8988T (cell line): ENCODE data around the gene RUNX1.
"Not testable (repeated sequence)": the region's sequence is repeated elsewhere in the genome, so short reads cannot be mapped to it uniquely, and the experiment has no call there.

Source experiments
- DNase-seq: peaks from one replicate; pipeline ENCODE4 v3.0.0; 2011

The RUNX1 gene

DNA sequence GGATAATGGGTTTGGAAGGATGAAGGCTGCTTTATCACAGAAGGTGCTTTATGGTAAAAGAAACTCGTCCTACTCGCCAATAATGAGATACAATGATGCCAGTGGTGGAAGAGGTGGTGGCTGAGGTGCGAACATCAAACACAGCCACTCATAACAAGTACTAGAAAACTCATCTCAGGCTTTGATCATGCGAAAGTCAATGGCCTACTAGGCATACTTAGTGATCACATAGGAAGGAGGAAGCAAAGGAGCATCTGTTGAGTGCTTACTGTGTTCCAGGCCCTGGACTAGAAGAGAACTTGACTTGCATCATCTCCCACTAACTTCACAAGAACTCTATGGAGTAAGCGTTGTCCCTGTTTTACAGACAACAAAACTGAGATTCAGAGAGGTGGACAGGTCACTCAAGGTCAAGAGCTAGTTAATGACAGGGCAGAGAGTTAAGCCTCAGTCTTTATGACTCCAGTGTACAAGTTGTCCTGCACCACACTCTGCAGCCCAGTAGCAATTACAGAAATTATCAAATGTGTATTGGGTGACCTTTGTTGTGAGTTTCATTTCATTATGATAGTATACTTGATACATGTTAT lies 33.6 kb downstream of the RUNX1 start:
- DNase-seq = no peak

DNA sequence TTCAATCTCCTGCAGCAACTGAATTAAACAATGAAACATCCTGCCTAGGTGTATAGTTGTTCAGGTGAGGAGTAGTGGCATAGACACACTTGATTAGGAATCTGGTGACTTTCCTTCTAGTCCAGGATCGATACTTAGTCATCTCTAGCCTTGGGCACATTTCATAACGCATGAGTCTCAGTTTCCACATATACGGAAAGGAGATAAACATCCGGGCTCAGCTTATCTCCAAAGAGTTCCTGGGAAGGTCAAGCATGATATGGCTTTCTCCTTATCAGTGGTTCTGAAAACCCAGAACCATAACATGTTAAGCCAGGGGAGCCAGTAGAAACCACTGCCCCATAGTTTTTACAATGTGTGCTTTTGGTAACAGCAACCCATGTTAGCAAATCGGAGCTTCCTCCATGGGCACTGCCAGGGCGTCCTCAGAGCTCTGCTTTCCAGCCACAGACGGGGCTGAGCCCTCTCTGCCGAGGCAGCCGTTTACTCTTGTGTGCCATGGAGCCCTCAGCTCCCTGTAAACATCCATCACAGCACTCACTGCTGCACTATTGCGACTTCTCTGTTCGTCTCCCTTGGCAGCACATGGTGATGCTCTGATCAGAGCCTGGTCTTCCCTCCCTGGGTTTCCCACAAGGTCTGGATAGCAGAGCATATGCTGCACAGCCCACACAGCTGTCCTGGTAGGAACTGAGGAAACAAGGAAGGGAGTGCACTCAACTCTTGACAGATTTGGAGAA lies 34.6 kb downstream of the RUNX1 start:
- no peak for DNase-seq

DNA sequence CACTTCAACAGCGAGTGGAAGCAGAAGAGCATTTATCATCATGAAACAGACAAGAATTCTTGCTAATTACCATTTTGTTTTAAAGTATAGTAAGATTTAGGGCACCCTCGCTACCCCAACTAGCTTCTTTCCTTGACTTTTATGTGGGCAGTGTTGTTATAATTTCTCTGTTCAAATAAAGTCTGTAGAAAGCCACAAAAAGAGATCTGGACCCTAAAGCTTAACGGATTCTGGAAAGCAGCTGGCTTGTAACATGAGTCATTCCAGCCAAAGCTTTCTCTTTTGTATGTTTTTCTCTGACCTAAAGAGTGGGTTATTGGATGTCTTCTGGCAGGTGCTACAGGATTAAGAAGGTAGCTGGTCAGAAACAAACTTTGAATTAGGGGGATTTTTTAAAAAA lies 37.4 kb downstream of the RUNX1 start:
- DNase-seq = no peak

DNA sequence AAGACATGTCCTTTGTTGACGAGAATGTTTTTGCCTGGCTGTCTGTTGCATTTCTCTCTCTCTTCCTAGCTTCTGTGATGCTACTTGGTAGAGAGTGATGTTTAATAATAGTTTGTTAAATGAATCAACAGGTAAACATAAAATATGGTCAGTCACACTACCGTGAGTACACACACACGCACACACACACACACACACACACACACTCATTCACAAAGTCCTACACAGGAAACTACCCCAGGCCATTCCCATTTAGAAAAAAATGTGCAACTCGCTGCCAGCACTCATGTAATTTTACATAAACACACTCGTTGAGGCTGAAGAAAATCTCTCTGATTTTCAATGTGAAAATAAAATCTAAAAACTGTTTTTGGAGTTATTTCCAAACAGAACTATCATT lies 38.7 kb downstream of the RUNX1 start:
- DNase-seq = no peak

DNA sequence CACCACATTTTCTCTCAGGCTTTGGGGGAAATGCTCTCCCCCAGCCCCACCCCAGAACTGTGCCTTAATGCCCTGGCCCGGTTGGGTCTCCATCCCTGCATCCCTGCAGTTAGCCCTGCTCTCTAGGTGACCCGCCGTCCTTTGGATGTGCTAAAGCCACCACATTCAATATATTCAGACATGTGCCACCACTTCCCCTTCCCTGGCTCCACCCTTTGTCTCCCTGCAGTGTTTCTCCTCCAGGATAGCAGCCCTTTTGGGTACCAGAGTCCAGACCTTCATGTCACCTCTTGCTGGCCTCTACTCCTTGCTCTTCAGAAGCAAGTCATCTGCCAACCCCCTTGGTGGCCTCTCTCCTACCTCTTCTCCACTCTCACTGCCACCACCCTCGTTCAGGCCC lies 41.8 kb downstream of the RUNX1 start:
- DNase-seq = no peak

DNA sequence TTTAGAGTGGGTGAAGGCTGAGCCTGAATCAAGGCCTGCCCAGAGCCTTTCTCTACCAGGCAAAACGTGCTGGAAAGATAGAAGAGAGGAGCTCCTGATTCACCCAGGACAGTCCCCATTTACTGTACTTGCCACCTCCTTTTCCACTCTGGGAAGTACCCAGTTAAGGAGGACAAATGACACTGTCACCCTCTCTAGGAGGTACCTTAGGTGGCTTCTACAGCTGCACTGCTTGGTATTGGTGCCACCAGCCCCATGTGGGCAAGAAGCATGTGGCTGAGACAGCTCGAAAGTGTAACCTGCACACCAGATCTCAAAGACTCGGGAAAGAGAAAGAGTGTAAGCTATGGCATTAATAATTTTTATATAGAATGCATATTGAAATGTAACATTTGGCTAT lies 42.3 kb downstream of the RUNX1 start:
- DNase-seq = no peak

DNA sequence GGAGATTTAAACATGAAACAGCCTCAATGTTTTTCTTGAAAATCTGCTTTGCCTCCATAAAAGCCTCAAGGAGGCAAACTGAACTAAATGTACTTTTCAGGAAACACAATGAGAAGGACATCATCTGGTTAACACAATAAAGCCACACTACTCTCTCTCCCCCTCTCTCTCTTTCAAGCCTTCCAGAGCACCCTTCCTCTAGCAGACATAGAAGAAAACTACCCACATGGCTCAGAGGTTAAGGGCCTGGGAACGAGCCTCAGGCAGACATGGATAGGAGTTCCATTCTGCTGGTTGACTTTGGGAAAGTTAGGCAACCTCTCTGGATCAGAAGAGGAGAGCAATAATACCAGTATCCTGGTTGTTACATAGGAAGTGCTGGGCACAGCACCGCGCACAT lies 42.9 kb downstream of the RUNX1 start:
- DNase-seq = no peak

DNA sequence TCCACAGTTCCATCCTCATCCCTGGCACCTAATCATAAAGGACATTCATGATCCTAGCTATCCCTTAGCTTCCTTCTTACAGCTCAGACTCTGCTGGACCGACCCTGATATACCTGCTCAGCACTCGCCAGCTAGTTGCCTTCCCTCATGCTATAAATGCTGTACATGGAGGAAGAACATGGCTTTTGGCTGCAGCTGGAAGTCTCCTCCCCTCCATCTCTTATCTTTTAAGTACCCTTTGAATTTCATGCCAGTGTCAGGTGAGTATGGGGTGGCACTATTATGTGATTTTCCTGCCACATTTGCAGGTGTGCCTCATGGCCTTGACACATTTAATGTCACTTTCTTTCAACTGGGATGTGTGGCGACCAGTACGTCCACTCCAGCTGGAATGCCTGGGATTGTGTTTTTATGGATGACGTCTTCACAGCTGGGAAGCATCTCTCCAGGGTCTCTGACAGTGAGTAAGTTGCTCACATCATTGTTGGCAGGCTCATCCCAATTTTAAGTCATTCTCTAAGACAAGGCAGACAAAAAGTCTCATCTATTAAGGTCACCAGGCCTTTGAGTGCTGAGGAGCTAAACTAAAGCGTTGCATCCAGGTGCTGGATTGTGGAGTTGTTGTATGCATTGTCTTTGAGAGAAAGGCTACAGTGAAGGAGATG lies 43.4 kb downstream of the RUNX1 start:
- no peak for DNase-seq

DNA sequence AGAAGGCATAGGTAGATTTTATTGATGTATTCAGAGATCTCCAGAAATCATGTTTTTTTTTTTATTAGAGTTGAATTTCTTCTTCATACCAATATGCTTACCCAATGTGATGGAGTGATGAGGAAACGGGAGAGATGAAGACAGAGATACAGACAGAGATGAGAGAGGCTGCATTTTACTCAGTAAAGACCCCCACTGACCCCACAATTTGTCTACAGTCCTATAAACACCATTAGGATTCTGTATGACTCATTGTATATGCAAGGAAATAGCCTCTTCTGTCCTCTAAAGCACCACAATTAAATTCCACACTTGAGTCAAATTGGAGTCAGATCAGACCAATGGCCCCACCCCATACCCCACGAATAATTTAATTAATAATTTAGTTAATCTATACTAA lies 44.0 kb downstream of the RUNX1 start:
- DNase-seq = no peak

DNA sequence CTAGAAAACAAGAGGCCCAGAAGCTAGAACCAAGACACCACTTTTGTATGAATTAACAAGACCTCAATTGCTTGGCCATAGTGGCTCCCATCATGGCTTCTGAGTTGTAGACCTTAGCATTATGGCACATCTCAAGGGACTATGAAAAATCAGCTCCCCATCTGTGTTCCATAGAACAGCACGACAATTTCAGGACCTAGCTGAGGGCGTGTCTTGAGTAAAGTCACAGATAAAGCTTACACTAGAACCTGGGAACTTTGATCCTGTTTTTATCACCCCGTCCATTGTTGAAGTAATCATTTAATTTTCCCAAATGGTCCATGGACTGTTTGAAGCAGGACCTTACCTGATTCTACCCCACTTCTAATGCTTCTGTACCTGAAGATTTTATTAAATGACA lies 44.8 kb downstream of the RUNX1 start:
- DNase-seq = no peak

DNA sequence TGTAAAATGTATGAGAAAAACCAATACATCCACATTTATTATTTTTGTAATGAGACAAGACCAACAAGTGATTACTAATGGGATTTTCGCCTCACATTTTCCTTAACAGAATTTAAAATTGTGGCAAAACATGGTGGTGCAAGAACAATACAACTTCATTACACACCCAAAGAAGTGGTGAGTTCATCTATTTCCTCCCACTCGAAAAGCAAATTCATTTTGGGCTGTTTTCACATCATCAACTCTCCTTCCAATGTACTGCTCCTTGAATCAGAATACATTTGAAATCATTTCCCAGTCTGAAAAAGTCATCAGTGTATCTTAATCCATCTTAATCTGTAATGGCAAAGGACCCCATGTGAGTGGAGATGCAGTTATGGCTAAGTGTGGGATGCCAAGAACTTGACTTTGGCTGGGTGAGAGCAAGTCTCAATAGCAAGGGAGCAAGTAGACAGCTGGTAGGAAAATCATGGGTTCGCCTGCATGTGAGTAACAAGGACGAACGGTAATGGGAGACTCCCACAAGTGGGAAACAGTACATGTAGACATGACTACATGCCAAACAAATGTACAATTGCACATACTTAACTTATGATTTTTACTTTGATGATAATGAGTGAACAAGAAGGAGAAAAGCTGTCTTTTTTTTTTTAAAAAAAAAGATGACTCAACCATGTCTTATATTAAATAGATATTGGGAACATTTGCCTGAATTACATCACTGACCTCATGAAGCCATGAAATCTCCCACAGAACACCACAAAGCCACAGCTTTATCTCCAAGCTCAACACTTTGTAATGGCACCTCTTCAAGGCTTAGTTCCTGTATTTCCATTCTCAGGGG lies 46.0 kb downstream of the RUNX1 start:
- DNase-seq = no peak

DNA sequence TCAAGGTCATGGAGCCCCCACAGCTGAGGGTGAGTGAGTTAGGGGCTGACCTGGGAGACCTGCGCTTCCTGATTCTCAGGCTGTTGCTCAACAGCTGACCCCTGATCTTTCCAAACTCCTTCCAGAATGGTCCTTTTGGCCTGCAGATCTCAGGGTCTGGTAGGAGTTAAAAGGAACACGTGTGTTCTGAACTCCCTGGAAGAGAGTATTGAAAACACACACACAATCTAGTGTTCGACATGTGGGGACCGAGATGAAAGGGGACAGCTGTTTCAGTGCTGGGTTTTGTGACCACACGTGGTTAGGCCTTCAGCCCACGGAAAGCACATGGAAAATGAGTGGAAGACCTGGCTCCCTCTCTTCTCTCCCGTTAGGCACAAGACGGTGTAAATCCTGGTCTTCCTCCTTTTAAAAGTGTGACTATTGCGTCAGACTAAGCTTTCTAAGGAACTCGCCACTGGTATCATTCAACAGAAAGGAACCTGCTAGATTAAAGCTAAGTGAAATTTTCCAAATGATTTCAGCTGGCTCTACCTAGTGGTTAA lies 49.6 kb downstream of the RUNX1 start:
- DNase-seq = no peak

DNA sequence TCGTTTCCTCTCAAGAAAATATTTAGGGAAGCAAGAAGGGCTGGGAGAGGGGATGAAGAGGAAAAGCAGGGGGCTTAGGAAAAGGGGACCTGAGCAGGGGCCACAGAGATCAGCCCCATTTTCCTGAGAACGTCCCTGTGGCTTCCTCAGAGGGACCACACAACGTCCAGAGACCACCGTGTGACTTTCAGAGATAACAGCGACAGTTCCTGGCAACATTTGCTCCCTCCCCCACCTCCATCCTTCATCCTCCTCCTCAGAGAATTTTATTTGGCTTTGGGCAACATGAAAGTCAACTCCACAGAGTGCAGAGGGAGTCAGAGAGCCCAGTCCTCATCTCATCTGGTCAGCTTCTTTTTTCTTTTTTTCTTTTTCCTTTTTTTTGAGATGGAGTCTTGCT lies 50.9 kb downstream of the RUNX1 start:
- no peak for DNase-seq

DNA sequence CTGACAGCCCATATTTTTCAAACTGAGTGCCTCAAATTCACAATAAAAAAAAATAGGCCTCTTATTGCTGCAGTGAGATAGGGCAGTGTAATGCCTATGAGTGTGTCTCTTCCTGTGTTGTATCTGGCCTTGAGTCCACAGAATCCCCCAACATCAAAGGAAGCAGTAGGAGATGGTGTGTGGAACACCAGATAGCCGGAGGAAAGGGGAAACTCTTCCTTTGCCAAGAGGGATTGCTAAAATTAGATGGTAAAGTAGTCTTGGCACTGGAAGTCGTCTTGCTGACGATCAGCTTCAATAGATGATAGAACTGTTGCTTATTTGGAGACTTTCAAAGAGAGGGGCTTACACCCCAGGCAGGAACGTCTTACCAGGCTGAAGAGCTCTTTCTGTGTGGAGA lies 51.8 kb downstream of the RUNX1 start:
- no peak for DNase-seq

DNA sequence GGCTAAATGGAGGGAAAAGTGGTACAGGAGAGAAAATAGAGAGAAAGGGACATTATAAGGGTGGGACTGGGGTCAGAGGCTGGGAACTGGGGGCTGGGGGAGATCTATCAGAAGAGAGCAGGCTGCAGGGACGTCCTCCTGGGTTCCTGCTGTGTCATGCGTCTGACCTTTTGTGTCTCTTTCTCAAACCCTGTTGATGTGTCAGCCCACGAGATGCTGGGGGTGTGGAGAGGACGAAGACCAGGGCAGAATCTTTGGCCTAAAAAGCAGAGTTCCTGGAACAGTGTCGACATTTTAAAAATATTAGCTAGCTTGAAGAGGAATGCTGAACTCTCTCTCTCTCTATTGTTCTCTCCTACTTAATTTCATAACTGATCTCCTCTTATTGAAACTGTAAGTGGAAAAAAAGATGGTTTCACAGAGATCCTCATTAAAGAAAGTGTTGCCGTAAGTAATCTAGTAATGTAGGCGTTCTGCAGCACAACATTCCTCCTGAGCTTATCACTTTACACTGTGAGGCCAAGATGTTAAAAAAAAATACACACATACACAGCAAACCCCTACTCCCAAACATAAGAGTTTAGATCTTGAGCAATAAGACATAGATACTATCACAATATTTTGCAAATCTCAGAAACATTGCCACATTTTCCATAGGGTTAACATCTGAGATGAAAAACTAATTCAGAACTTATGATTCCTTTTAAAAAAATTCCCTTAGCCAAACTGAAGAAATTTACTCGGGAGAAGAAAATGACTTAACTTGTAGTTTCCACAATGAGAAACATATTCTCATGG lies 52.6 kb downstream of the RUNX1 start:
- DNase-seq = no peak

DNA sequence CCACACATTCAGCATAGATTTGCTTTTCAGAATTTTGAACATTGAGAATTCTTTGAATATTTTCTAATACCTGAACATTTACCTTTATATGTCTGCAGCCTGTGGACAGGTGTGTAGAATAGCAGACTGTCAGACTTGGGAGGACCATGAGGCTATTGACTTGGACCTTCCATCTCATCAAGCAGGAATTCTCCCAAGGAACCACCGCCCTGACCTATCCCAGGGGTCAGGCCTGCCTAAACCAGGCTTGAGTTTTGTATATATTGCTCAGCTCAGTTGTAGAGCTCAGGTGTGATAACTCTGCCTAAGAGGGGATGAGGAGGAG lies 53.2 kb downstream of the RUNX1 start:
- DNase-seq = no peak

DNA sequence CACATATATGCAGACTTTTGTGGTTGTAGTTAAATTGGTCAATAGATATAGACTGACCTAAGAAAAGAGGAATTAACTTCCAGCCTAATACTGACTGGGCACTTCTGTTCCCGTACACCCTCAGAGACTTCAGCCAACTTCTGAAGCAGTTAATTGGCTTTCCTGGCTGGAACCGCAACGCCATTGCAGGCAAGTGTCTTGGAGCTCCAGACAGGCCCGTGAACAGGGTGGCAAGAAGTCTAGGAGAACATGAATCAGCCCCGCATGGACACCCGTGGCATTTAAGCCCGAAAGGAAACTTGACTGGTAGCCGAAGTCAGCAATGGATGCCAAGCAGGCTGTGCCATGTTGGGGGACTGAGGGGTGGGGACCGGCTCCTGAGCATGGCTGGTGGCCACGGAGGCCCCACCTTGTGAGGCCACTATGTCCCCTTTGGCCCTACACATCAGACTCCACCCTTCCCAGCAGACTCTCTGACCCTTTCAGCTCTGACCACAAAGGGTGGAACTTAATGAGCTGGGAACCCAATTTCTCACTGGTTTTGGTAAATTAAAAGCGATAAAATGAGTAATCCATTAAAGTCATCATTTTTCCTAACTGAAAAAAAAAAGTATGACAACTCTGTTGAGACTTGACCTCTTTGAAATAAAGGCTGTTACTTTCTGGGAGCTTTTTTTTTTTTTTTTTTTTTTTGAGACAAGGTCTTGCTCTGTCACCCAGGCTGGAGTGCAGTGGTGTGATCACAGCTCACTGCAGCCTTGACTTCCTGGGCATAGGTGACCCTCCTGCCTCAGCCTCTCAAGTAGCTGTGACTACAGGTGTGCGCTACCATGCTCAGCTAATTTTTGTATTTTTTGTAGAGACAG lies 54.1 kb downstream of the RUNX1 start:
- no peak for DNase-seq

DNA sequence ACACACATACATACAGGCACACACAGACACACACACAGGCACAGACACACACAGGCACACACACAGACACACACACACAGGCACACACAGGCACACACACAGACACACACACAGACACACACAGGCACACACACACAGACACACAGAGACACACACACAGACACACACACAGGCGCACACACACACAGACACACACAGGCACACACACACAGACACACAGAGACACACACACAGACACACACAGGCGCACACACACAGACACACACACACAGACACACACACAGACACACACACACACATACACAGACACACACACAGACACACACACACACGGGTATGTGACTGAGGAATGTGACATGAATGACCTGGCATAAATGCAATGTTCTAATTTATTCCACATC lies 55.6 kb downstream of the RUNX1 start:
- not testable (repeated sequence) for DNase-seq

DNA sequence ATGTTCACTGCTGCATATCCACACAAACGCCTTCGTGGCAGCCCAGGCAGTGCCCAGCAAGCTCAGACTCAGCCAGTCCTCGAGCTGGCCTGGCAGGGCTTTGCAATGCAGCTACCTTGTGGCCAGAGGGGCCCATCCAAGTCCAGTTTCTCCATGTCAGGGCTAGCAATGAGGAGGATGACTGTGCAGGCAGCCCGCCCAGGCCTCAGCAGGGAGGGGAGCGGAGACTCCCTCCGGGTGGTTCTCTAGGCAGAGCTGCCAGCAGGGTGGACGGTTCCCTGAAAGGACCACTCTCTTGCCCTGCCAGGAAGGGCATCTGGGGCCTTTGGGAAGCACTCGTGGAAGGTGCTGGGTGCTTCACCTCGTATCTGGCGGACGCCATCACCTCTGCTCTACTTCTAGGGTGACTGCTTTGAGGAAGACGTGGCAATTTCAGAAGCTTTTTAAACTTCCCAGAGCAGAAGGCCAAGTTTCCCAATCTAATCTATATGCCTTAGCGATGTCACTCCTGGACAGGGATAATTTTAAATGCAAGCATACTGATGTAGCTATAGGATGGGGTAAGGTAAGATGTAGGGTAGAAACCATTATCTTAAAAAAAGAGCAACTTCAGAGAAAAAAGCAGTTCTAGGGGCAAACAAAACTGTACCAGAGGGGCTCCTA lies 56.2 kb downstream of the RUNX1 start:
- no peak for DNase-seq

DNA sequence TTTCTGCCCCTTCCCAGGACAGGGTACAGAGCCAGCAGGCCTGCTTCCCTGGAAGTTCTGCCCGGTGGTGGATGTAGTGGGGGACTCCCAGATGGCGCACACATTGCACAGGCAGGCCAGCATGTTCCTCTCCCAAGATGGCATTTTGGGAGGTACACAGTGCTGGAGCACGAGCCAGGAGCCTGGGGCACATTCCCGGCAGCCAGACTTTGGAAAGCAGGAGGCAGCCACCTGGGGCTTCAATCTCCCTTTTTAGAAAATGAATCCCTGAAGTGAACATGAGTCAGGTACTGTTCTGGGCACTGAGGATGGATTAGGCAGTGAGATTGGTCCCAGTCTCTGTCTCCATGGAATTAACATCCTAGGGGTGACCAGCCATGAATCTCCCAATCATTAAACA lies 56.9 kb downstream of the RUNX1 start:
- no peak for DNase-seq

DNA sequence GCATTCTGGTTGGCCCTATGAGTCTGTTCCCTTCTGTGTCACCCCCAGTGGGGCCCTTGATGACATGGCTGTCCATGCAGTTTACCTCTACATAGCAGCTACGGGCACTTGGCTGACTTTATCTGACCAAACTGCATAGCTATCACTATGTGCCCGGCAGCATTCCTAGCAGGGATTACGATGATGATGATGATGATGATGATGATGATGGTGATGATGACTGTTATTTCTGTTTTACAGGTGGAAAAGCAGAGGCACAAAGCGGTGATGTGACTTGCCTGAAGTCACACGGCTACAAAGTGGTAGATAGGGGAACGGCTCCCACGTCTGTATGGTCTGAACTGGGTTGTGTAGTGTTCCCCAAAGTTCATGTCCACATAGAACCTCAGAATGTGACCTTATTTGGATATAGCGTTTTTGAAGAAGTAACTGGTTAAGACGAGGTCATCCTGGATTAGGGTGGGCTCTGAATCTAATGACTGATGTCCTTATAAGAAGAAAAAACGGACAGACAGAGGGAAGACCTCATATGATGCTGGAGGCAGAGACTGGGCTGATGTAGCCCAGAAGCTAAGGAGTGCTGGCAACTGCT lies 57.6 kb downstream of the RUNX1 start:
- DNase-seq = no peak
